Skeletal muscle cell (primary cell): ENCODE data around the gene PRSS56.

Experiments
- DNase-seq: peaks from one replicate; pipeline ENCODE4 v3.0.0-alpha.2; 2010; ENCODE audit warnings: low read depth
- H3K4me3 ChIP-seq: 2 replicates; pipeline ENCODE4 v1.5.1; 2011; ENCODE audit warnings: low read depth, mild to moderate bottlenecking, control low read depth, low read length, moderate library complexity

The PRSS56 gene

DNA sequence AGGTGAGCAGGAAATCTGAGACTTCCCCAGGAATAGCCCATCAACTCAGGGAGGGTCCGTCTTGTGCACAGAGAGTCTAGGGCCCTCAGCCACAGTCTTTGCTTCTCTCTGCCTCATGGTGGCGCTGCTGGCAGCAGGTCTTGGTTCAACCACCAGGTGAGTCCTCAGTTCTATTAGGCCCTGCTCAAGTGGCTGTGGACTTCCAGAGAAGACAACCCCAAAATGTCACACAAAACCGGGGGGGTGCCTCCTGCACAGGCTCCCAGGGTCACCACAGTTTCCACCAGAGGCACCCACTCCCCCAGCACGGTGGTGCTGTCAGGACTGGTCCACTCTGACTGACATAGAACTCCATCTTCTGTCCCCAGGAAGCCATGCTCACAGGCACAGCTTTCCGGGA is 16.9 kb downstream of the PRSS56 start:
- no peak overlapping the region for H3K4me3 ChIP-seq
- DNase-seq: no peak

DNA sequence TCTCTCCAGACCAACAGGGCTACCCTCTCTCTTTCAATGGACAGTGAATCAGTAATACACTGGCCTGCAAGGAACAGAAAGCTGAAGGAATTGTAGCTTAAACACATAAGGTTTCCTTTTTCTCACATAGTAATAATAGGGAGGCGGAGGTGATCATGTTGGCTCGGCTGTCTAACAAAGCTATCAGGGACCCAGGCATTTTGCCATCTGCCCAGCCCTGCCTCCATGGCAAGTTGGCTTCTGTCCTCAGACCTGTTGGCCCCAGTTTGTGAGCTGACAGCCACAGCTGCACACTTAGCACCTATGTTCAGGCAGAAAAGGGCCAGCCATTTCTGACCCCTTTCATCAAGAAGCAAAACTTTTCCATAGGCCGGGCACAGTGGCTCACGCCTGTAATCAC is 17.3 kb downstream of the PRSS56 start:
- H3K4me3 ChIP-seq: no peak overlapping the region
- DNase-seq: no peak

DNA sequence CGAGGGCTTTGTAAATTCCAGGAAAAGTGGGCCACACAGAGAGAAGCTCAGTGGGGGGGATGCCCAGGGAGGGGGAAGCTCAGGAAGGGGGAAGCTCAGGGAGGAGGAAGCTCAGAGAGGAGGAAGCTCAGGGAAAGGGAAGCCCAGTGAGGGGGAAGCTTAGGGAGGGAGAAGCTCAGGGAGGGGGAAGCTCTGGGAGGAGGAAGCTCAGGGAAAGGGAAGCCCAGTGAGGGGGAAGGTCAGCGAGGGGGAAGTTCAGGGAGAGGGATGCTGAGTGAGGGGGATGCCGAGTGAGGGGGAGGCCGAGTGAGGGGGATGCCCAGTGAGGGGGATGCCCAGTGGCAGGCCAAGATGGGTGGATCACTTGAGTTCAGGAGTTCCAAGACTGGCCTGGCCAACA is 18.5 kb downstream of the PRSS56 start:
- H3K4me3 ChIP-seq: no peak overlapping the region
- DNase-seq: no peak

DNA sequence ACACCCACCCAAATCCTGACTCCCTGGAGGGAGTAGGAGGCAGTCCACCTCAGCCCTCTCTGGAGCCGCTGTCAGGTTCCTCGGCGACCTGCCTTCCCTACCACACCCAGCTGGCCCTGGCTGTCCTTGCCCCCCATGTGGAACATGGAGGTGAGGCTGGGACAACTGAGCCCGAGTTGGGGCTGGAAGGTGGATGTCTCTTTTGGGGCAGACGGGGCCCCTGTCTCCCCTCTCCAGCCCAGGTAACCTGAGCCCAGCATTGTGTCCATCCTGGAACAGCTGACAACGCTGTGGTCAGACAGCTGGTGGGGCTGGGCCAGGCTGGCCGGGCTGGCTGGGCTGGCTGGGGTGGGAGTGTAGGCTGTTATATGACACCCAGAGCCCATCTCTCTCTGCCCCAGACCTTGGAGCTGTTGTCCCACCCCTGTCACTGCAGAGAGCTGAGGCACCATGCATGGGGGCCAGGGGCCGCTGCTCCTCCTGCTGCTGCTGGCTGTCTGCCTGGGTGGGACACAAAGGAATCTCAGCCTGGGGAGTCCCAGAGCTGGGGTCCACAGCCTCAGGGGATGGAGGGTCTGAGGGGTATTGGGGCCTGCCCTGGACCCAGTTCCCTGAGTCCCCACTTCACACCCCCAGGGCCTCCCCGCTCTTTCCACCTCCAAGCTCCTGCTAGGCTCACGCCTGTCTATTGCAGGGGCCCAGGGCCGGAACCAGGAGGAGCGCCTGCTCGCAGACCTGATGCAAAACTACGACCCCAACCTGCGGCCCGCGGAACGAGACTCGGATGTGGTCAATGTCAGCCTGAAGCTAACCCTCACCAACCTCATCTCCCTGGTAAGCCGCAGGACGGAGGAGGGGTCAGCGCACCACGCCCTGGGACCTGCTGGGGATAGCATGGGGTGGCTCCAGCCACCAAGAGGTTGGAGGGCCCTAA is 19.4 kb downstream of the PRSS56 start, which contains the start of gene CHRNG:
CHRNG (plus strand) TSS at position 395 of the 934 bp plus-strand sequence; CDS start at position 451, 56 bp downstream.
- DNase-seq: no peak
- H3K4me3 ChIP-seq: peak within 1 kb of the TSS; percentile 41

DNA sequence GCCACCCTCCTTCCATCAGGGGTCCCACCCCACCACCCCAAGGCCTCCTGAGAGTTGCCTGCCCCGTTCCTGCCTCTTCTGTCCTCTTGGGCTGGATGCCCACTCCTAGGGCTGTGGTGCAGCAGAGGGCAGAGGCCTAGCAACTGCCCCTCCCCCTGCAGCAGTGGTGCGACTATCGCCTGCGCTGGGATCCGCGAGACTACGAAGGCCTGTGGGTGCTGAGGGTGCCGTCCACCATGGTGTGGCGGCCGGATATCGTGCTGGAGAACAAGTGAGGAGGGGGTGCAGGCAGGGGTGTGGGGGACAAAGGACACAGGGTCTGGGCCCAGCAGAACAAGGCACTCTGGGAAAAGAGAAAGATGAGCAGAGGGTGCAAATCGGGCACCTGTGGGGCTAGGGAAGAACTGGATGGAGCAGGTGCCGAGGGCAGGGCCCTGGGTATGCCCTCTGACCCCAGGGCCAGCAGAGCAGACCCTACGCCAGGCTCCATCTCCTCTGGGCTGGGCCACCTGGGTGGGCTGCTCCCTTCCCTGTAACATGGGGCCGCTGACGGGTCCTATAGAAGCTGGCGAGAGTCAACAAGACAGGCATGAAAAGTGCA is 20.4 kb downstream of the PRSS56 start:
- DNase-seq: no peak

DNA sequence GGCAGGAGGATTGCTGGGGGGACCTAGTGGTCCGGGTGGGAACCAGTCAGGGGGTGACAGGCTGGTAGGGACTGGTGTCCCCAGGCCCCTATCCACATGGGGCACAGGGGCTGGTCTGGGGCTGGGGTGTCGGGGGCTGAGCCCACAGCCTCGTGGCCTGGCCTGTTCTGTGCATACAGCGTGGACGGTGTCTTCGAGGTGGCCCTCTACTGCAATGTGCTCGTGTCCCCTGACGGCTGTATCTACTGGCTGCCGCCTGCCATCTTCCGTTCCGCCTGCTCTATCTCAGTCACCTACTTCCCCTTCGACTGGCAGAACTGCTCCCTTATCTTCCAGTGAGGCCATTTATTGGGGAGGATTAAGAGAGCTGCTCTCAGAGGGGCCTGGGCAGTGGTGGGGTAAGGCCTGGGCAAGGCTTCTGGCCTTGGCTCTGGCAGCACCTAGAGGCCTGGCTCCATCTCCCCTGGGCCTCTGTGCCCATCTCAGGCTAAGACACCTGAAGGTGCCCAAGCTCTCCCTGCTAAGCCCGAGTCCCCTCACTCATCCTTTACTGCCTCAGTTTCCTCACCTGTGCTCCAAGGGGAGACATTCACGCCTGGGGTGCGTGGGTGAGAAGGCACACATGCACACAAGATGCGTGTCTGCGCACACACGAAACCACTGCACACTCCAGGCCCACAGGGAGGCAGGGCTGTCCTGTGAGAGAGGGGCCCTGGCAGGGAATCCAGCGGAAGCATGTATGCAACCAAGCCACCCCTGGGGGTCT is 21.2 kb downstream of the PRSS56 start:
- no peak for DNase-seq
- peak overlapping the region; percentile 3 for H3K4me3 ChIP-seq

More for the DNA sequence above, 20.4 kb downstream of the PRSS56 start:
- H3K4me3 ChIP-seq: peak overlapping the region; percentile 41

DNA sequence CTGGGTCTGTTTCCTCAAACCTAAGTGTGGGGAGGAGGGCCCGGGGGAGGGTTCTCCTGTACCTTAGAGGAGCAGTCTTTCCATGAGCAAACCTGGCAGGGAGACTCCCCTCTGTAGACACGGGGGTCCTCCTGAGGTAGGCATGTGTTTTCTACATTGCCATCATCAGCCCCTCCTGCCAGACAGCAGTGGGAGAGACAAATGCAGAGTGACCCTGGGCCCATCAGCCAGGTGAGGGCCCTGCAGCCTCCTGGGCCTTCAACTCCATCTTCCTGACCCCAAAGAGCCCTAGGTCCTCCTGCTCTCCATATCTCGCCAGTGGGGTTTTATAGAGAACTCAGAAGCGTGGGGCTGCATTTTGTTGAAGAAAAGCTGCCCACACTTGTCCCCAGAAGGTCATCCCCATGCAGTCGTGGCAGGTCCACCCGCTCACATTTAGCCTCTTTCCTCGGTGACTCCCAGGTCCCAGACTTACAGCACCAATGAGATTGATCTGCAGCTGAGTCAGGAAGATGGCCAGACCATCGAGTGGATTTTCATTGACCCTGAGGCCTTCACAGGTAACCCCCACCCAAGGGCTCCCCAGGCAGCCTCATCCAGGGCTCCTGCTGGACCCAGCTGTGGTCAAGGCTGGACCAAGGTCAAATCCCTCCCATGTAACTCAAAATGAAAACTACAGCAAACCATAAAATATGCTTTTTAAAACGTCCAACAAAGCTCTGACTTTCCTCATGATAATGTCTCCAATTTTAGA is 21.9 kb downstream of the PRSS56 start:
- no peak for DNase-seq
- H3K4me3 ChIP-seq: no peak overlapping the region

DNA sequence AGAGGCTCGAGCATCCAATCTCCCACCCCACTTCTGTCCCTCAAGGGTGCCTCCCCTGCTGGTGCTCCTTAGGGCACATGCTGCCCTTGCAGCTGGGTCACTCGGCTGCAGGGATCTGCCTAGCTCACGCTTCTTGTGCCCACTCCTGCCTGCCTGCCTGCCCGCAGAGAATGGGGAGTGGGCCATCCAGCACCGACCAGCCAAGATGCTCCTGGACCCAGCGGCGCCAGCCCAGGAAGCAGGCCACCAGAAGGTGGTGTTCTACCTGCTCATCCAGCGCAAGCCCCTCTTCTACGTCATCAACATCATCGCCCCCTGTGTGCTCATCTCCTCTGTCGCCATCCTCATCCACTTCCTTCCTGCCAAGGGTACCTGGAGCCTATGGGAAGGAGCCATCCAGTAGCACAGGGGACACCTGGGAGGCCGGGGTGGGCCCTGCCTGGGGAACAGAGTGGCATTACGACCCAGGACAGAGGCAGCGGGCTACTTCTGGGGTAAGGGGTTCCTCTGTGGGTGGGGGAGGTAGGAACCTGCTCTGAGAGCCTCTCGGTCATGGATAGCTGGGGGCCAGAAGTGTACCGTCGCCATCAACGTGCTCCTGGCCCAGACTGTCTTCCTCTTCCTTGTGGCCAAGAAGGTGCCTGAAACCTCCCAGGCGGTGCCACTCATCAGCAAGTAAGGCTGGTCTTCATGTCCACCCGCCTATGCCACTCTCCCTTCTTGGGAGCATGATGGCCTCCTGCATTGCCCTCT is 22.7 kb downstream of the PRSS56 start:
- no peak overlapping the region for H3K4me3 ChIP-seq
- no peak for DNase-seq

DNA sequence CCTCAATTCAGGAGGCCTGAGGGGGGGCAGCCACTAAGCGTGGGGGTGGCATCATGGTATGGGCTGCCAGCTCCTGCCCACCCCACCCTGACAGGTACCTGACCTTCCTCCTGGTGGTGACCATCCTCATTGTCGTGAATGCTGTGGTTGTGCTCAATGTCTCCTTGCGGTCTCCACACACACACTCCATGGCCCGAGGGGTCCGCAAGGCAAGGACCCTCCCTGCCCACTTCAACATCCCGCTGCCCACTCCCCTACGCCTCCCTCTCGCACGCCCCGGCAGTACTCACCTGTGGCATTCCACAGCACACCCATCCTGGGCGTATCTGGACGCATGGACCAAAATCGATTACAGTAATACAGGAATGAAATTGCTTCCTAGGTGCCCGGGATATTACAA is 23.3 kb downstream of the PRSS56 start:
- H3K4me3 ChIP-seq: no peak overlapping the region
- DNase-seq: no peak

DNA sequence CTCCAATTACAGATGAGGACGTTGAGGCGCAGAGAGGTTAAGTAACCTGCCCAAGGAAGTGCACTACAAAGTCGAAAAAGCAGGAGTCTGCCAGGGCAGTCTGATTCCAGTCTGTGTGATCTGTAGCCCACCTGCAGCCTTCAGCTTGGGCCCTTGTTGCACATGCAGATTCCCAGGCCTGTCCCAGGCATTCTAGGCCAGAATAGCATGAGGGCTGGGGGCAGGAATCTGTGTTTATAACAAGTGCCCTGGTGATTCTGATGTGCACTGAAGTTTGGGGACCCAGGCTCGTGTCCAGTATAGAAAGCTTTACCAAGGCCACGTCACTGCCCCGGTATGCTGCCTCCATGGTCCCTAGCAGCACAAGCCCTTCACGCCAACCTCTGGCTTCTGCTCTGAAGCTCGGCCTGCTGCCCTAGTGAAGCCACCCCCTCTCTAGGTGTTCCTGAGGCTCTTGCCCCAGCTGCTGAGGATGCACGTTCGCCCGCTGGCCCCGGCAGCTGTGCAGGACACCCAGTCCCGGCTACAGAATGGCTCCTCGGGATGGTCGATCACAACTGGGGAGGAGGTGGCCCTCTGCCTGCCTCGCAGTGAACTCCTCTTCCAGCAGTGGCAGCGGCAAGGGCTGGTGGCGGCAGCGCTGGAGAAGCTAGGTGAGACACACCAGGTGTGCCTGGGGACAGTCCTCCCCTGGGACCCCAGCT is 23.9 kb downstream of the PRSS56 start:
- no peak for DNase-seq
- H3K4me3 ChIP-seq: no peak overlapping the region

DNA sequence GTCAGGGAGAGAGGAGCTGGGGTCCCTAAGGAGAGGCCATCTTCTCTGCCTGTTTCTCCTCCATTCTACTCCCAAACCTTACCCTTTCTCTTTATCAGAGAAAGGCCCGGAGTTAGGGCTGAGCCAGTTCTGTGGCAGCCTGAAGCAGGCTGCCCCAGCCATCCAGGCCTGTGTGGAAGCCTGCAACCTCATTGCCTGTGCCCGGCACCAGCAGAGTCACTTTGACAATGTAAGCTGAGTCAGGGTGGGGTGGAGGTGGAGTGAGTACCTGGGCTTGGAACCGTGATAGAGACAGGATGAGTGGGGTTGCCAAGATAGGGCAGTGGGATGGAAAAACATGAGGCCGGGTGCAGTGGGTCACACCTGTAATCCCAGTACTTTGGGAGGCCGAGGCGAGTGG is 24.5 kb downstream of the PRSS56 start:
- H3K4me3 ChIP-seq: no peak overlapping the region
- no peak for DNase-seq

DNA sequence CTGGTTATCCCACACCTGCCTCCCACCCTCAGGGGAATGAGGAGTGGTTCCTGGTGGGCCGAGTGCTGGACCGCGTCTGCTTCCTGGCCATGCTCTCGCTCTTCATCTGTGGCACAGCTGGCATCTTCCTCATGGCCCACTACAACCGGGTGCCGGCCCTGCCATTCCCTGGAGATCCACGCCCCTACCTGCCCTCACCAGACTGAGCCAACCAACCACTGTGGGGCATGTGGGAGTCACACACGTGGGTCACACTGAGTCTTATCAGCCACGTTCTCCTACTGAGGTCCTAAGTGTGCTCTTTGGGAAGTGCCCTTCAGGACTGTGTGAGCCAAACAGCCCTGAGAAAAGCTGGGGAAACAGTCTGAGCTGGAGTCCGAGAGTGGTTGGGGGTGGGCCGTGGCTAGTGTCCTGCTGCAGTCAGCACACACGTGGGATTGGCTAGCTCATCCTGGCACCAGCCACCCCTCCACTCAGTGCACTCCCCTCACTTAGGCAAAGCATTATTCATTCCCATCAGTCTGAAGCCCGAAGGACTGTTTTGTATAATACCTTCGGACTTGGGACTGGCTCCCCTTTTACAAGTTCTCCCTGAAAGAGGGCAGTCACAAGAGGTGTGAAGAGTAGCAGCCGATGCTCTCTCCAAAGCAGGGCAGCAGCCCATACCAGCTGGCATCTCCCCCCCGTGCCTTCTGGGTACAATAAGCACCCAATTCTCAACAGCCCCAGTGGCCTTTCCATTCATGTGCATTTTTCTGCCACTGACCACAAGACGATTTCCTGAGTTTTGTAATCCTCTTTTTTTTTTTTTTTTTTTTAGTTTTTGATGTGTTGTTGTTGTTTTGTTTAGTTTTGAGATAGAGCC is 25.6 kb downstream of the PRSS56 start:
- DNase-seq: no peak
- H3K4me3 ChIP-seq: no peak overlapping the region

DNA sequence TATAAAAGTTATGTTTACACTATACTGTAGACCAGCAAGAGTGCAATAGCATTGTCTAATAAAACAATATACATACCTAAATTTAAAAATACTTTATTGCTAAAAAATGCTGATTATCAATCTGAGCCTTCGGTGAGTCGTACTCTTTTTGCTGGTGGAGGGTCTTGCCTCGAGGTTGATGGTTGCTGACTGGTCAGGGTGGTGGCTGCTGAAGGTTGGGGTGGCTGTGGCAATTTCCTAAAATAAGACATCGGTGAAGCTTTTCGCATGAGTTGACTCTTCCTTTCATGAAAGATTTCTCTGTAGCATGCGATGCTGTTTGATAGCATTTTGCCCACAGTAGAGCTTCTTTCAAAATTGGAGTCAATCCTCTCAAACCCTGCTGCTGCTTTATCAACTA is 27.8 kb downstream of the PRSS56 start:
- DNase-seq: no peak

DNA sequence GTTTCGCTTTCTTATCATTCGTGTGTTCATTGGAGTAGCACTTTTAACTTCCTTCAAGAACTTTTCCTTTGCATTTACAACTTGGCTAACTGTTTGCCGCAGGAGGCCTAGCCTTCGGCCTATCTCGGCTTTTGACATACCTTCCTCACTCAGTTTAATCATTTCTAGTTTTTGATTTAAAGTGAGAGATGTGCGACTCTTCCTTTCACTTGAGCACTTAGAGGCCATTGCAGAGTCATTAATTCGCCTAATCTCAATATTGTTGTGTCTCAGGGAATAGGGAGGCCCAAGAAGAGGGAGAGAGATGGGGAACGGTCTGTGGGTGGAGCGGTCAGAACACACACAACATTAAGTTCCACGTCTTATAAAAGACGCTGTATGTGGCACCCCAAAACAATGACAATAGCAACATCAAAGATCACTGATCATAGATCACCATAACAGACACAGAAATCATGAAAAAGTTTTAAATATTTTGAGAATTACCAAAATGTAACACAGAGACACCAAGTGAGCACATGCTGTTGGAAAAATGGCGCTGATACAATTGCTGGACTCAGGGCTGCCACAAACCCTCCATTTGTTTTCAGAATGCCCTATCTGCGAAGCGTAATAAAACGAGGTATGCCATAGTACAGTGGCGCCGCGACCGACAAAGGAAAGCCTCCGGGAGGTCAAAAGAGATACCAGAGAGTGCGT is 29.6 kb downstream of the PRSS56 start:
- peak overlapping the region; percentile 86 for H3K4me3 ChIP-seq
- DNase-seq: no peak

More for the DNA sequence above, 27.8 kb downstream of the PRSS56 start:
- no peak overlapping the region for H3K4me3 ChIP-seq

DNA sequence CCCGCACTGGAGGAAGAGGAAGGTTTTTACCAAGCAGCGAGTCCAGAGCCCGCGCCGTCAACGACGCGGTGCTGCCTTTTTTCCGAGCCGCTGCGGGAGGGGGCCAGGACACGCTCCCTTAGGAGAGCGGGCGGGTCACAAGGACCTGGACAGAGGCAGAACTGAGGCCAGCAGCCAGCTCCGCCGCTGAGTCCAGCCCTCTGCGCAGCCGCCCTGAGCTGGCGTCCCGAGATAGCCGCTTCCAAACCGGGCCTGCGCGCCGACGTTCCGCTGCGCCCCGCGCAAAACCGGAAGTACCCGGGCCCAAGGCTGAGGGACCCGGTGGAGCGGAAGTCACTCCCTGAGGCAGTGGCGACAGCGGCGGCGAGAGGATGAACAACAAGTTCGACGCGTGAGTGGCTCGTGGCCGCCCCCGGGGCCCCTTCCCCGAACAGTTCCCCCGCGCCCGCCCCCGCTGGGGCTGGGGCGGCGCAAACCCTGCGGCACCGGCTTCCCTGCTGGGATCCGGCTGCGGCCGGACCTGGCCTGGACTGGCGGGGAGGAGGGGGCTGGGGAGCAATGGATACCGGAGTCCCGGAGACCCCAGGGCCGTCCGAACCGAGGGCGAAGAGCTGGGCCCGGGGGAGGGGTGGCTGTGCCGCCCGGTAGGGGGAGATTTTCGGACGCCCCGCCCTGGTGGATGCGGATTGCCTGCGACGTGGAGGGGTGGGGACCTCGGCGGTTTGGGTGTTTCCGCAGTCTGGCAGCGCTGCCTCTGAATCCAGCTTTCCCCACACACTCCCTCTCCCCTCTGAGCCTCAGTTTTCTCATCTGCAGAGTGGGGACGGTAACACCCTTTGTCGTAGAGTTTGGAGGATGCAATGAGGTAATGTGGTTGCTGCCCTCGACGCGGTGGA is 30.4 kb downstream of the PRSS56 start, which contains the start of the genes EIF4E2 and TIGD1:
EIF4E2 (plus strand) TSS at position 336 of the 896 bp plus-strand sequence; CDS start at position 372, 36 bp downstream.
TIGD1 (minus strand) TSS at position 204 of the 896 bp plus-strand sequence. CDS start 675 bp downstream, outside the sequence.
- H3K4me3 ChIP-seq: peak within 1 kb of the TSS; percentile 86

More for the DNA sequence above, 30.4 kb downstream of the PRSS56 start, which contains the start of the genes EIF4E2 and TIGD1:
- peak; percentile 73 for DNase-seq
